Choroid plexus epithelial cell (primary cell): ENCODE measurements around the gene TMEM92.
"Not testable (repeated sequence)": the region's sequence is repeated elsewhere in the genome, so short reads cannot be mapped to it uniquely, and the experiment has no call there.

Experiments
- DNase-seq: peaks from one replicate; pipeline ENCODE4 v3.0.0-alpha.2; 2010; ENCODE audit warnings: low read depth
- H3K4me3 ChIP-seq: 2 replicates; pipeline ENCODE4 v1.5.1; 2011; ENCODE audit warnings: low read depth, mild to moderate bottlenecking, control low read depth, low read length, moderate library complexity
- CTCF ChIP-seq: conservative IDR thresholded peaks from 2 replicates; pipeline ENCODE4 v1.5.1; 2011; ENCODE audit warnings: low read depth, mild to moderate bottlenecking, control low read depth, inconsistent platforms, low read length, moderate library complexity

TMEM92 gene

GRCh38 chr17:50281739-50282401, 7.6 kb downstream of the TMEM92 start:
- H3K4me3 ChIP-seq: no peak overlapping the region
- DNase-seq: no peak

GRCh38 chr17:50283246-50283645, 9.0 kb downstream of the TMEM92 start:
- no peak for TF ChIP-seq CTCF
- H3K4me3 ChIP-seq: no peak overlapping the region
- DNase-seq: no peak

More at GRCh38 chr17:50281739-50282401, 7.6 kb downstream of the TMEM92 start:
- no peak for TF ChIP-seq CTCF

- no peak for DNase-seq
- TF ChIP-seq CTCF: no peak
- H3K4me3 ChIP-seq: no peak overlapping the region
These were observed 9.4 kb downstream of the TMEM92 start for GRCh38 chr17:50283714-50284113.

- no peak for TF ChIP-seq CTCF
- no peak for DNase-seq
- H3K4me3 ChIP-seq: no peak overlapping the region
These were observed 11.7 kb downstream of the TMEM92 start for GRCh38 chr17:50285941-50286340.

GRCh38 chr17:50287302-50287701, 13.0 kb downstream of the TMEM92 start:
- DNase-seq, H3K4me3 ChIP-seq: not testable (repeated sequence)

GRCh38 chr17:50288306-50288705, 14.0 kb downstream of the TMEM92 start:
- no peak for DNase-seq
- H3K4me3 ChIP-seq: peak overlapping the region; percentile 51
- no peak for TF ChIP-seq CTCF

GRCh38 chr17:50289278-50289677, 15.0 kb downstream of the TMEM92 start:
- peak; percentile 47 for DNase-seq
- TF ChIP-seq CTCF: no peak
- peak overlapping the region; percentile 51 for H3K4me3 ChIP-seq
